ENCODE measurements around the gene SDK1. TPM values are rescaled to one million over a fixed set of nuclear protein-coding genes. Genes with fewer than 3 reads are reported as not detected.

SDK1 gene
- total and polyA plus RNA-seq, 2 experiments from 2014 or later: 2.1 to 10.0 TPM

GRCh38 chr7:3958109-3958483, 657.0 kb downstream of the SDK1 start (continued):
- TF ChIP-seq EZH2 (IDR thresholded peaks at IDR 0.05; ENCODE audit: low read depth, unreplicated experiment) (no peak), ETS1 (IDR thresholded peaks at IDR 0.05) (no peak), CREB1 (CRISPR knock-in tag; IDR thresholded peaks at IDR 0.05; ENCODE audit: low read depth) (no peak)

DNA sequence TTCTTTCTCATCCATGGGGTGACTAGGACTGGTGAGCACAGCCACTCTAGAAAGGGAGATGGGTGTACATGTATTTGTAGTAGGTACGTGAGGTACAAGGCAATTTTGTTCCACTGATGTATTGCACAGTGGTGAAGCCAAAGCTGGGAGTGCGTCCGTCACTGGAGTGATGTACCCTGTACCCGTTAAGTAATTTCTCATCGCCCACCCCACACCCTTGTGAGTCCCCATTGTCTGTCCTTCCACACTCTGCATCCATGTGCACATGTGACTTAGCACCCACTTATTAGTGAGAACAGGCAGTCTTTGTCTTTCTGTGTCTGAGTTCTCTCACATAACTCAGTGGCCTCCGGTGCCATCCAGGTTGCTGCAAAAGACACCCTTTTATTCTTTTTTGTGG, 658.3 kb downstream of the SDK1 start:
- H3K9me3 Mint-ChIP-seq: no peaks in the 10 kb centered on the region
- H3K9me2 ChIP-seq (ENCODE audit: insufficient read depth): no peaks in the 10 kb centered on the region
- no peak for ATAC-seq
- TF ChIP-seq ZNF462 (CRISPR knock-in tag; IDR thresholded peaks at IDR 0.05): no peak
- no peak for TF ChIP-seq REST (IDR thresholded peaks at IDR 0.05; ENCODE audit: unreplicated experiment)
- no peak for TF ChIP-seq ZNF114 (CRISPR knock-in tag; IDR thresholded peaks at IDR 0.05)
- no peak for TF ChIP-seq CTCF (conservative IDR thresholded peaks at IDR 0.05; ENCODE audit: low read depth in 2 of 2)
- TF ChIP-seq POLR2AphosphoS5 (IDR thresholded peaks at IDR 0.05; ENCODE audit: low read depth): no peak
- TF ChIP-seq EZH2phosphoT487 (IDR thresholded peaks at IDR 0.05; ENCODE audit: unreplicated experiment): no peak
- no peak for TF ChIP-seq EZH2 (IDR thresholded peaks at IDR 0.05; ENCODE audit: low read depth, unreplicated experiment)
- TF ChIP-seq ZNF331 (CRISPR knock-in tag; IDR thresholded peaks at IDR 0.05; ENCODE audit: low read depth): no peak
- no peak for TF ChIP-seq JUNB (IDR thresholded peaks at IDR 0.05; ENCODE audit: unreplicated experiment)
- TF ChIP-seq CREB1 (CRISPR knock-in tag; IDR thresholded peaks at IDR 0.05; ENCODE audit: low read depth): no peak
- no peak for TF ChIP-seq STAT1 (IDR thresholded peaks at IDR 0.05; ENCODE audit: unreplicated experiment)

More for the DNA sequence above, 658.3 kb downstream of the SDK1 start:
- no peak overlapping the region for H3K4me3 ChIP-seq
- H3K27ac ChIP-seq (ENCODE audit: low read depth): no peak overlapping the region
- H4K20me1 ChIP-seq (replicated peaks; ENCODE audit: insufficient read depth): no peaks in the 10 kb centered on the region
- DNase-seq (ENCODE audit: low spot score): no peak
- no peak overlapping the region for H2AFZ ChIP-seq
- H3K27me3 ChIP-seq (ENCODE audit: insufficient read depth): no peaks in the 10 kb centered on the region
- Mint-ChIP-seq H3K36me3 (ENCODE audit: low read depth) (peaks cover 3% of the 10 kb centered on the region; the same call in 1 of the 3 replicates), H3K27ac (no peak overlapping the region), H3K4me1 (no peaks in the 10 kb centered on the region; the same call in 1 of the 3 replicates), H3K27me3 (ENCODE audit: insufficient read depth, low read depth, poor library complexity) (peaks cover 8% of the 10 kb centered on the region), H3K4me3 (no peak overlapping the region)
- no peak overlapping the region for H3K4me2 ChIP-seq
- H3F3A ChIP-seq (replicated peaks; ENCODE audit: low read depth): no peaks in the 10 kb centered on the region
- H3K36me3 ChIP-seq (ENCODE audit: insufficient read depth): no peaks in the 10 kb centered on the region
- H3K79me2 ChIP-seq (replicated peaks; ENCODE audit: insufficient read depth): no peaks in the 10 kb centered on the region
- no peaks in the 10 kb centered on the region for H3K4me1 ChIP-seq (ENCODE audit: insufficient read depth)

Measured in GM23338 (cell line).